HepG2 (cell line): ENCODE measurements around the gene PPP1R7. TPM values are rescaled to one million over a fixed set of nuclear protein-coding genes. Genes with fewer than 3 reads are reported as not detected.

Source experiments
- ATAC-seq: fragments of 200-7000 bp; cut with Tn5 transposase; 3 replicates; pipeline ENCODE4 v1.9.1; 2020; ENCODE audit warnings: mild to moderate bottlenecking, moderate library complexity
- BruUV-seq: library from RNA; stranded (reverse); fragments of 400-500 nt; replicated peaks from 2 replicates; lab custom pipeline; 2021; lab: Mats Ljungman, UMichigan
- CTCF ChIA-PET: fragments of 300-600 bp; formaldehyde crosslinking; extraction: SDS; loops from one replicate; lab custom pipeline; 2021; ENCODE audit warnings: low total read pairs, inconsistent platforms, low intra/inter-chr PET ratio; lab: Yijun Ruan, JAX
- POLR2A ChIA-PET: fragments of 350-600 bp; sonication (Branson Sonifier 250); formaldehyde crosslinking; loops from one replicate; lab custom pipeline; 2020; ENCODE audit warnings: antibody characterized with exemption, inconsistent platforms; lab: Yijun Ruan, JAX
- DNase-seq: peaks from one replicate; pipeline ENCODE4 v3.0.0-alpha.2; 2015; ENCODE audit warnings: low spot score
- FAIRE-seq: peaks from 3 replicates; lab custom pipeline; 2011; peaks lifted over from hg19 to GRCh38; lab: Jason Lieb, UNC
- H2AFZ ChIP-seq: one replicate; pipeline ENCODE4 v1.6.1; 2011; ENCODE audit warnings: low read length, inconsistent platforms
- H3K27ac ChIP-seq: fragments of 300-600 bp; 3 replicates; pipeline ENCODE4 v1.8.0; 2011; ENCODE audit warnings: mixed run types, mild to moderate bottlenecking, mixed read lengths, low read length, inconsistent platforms; ENCODE audit not compliant: insufficient read depth; ENCODE audit errors: extremely low read length
- H3K27me3 ChIP-seq, 2 experiments: fragments of 200-600 bp in 1 of 2; 2 replicates in 1 of 2; 3 replicates in 1 of 2; pipeline versions ENCODE4 v1.6.0 to v1.8.0; 2011; ENCODE audit warnings: low read length in 2 of 2, mild to moderate bottlenecking in 2 of 2, moderate library complexity in 2 of 2, inconsistent platforms in 1 of 2; ENCODE audit not compliant: insufficient read depth in 2 of 2, control insufficient read depth in 1 of 2
- H3K36me3 ChIP-seq, 2 experiments: fragments of 200-600 bp in 1 of 2; replicated peaks in 1 of 2; 2 replicates in 1 of 2; 3 replicates in 1 of 2; pipeline versions ENCODE4 v1.5.1 to v1.8.0; 2011; ENCODE audit warnings: low read length in 2 of 2, inconsistent platforms in 1 of 2; ENCODE audit not compliant: insufficient read depth in 2 of 2, control insufficient read depth in 1 of 2
- H3K4me1 ChIP-seq: 2 replicates; pipeline ENCODE4 v1.5.1; 2012; ENCODE audit warnings: low read length, inconsistent platforms; ENCODE audit not compliant: insufficient read depth
- H3K4me2 ChIP-seq: 2 replicates; pipeline ENCODE4 v1.6.0; 2011; ENCODE audit warnings: low read depth, low read length, inconsistent platforms
- H3K4me3 ChIP-seq, 3 experiments: fragments of 200-600 bp in 1 of 3; sonication (generic), shearing (Covaris generic) in 1 of 3; replicated peaks in 1 of 3; 2 replicates each; pipeline ENCODE4 v1.5.1; 2011 to 2016; ENCODE audit warnings: low read length in 3 of 3, inconsistent platforms in 2 of 3, low read depth in 2 of 3, mild to moderate bottlenecking in 2 of 3, control low read depth in 1 of 3, mixed read lengths in 1 of 3; ENCODE audit not compliant: insufficient read depth in 1 of 3
- H3K79me2 ChIP-seq: one replicate; pipeline ENCODE4 v1.6.1; 2011; ENCODE audit warnings: low read length, inconsistent platforms; ENCODE audit not compliant: insufficient read depth
- H3K9ac ChIP-seq: 2 replicates; pipeline ENCODE4 v1.6.0; 2011; ENCODE audit warnings: mild to moderate bottlenecking, low read depth, low read length, inconsistent platforms; ENCODE audit not compliant: insufficient read depth
- H3K9me3 ChIP-seq: 2 replicates; pipeline ENCODE4 v1.5.1; 2012; ENCODE audit warnings: mild to moderate bottlenecking, low read length
- H4K20me1 ChIP-seq: 2 replicates; pipeline ENCODE4 v1.6.0; 2011; ENCODE audit warnings: inconsistent platforms, mild to moderate bottlenecking, low read length, moderate library complexity; ENCODE audit not compliant: insufficient read depth
- ASH2L ChIP-seq: fragments of 300-600, 200-600 bp; sonication (generic); IDR thresholded peaks from 2 replicates; pipeline ENCODE4 v1.7.0; 2017; ENCODE audit warnings: low read depth, mild to moderate bottlenecking, moderate library complexity, mixed read lengths, low read length; ENCODE audit not compliant: insufficient read length
- HMG20B ChIP-seq: conservative IDR thresholded peaks from 2 replicates; pipeline ENCODE4 v1.6.1; 2016; ENCODE audit warnings: missing genetic modification reagents, missing compliant biosample characterization
- HNRNPL ChIP-seq: fragments of 200-400 bp; formaldehyde crosslinking; IDR thresholded peaks from 2 replicates; pipeline ENCODE4 v1.6.1; 2017; ENCODE audit warnings: mild to moderate bottlenecking, low read depth, low read length
- HOXD1 ChIP-seq: sonication (generic); formaldehyde crosslinking; IDR thresholded peaks from 2 replicates; pipeline ENCODE4 v1.5.0; 2020; ENCODE audit warnings: missing genetic modification reagents
- MTF1 ChIP-seq: sonication (generic); formaldehyde crosslinking; IDR thresholded peaks from 2 replicates; pipeline ENCODE4 v1.5.0; 2020; ENCODE audit warnings: missing genetic modification reagents
- NCOA5 ChIP-seq: sonication (generic); formaldehyde crosslinking; IDR thresholded peaks from 2 replicates; pipeline ENCODE4 v1.4.0; 2020; ENCODE audit warnings: missing genetic modification reagents
- RARG ChIP-seq: sonication (generic); formaldehyde crosslinking; IDR thresholded peaks from 2 replicates; pipeline ENCODE4 v1.4.0; 2020; ENCODE audit warnings: low read depth, mild to moderate bottlenecking, missing genetic modification reagents
- TGIF2 ChIP-seq: IDR thresholded peaks from 2 replicates; pipeline ENCODE4 v1.6.1; 2016; ENCODE audit warnings: control low read depth, missing compliant biosample characterization
- YEATS4 ChIP-seq: sonication (generic); formaldehyde crosslinking; IDR thresholded peaks from 2 replicates; pipeline ENCODE4 v1.4.0; 2020; ENCODE audit warnings: missing genetic modification reagents, borderline replicate concordance
- ZBTB38 ChIP-seq: sonication (generic); formaldehyde crosslinking; IDR thresholded peaks from 2 replicates; pipeline ENCODE4 v1.5.1; 2020; ENCODE audit warnings: mild to moderate bottlenecking, missing genetic modification reagents
- ZNF121 ChIP-seq: sonication (generic); formaldehyde crosslinking; IDR thresholded peaks from 2 replicates; pipeline ENCODE4 v1.5.0; 2020; ENCODE audit warnings: mild to moderate bottlenecking, missing genetic modification reagents
- ZNF142 ChIP-seq: sonication (generic); formaldehyde crosslinking; IDR thresholded peaks from 2 replicates; pipeline ENCODE4 v1.4.0; 2020; ENCODE audit warnings: missing genetic modification reagents
- ZNF260 ChIP-seq: sonication (generic); formaldehyde crosslinking; IDR thresholded peaks from 2 replicates; pipeline ENCODE4 v1.4.0; 2020; ENCODE audit warnings: missing genetic modification reagents, low read depth, mild to moderate bottlenecking, borderline replicate concordance
- ZNF569 ChIP-seq: sonication (generic); formaldehyde crosslinking; IDR thresholded peaks from 2 replicates; pipeline ENCODE4 v1.5.0; 2020; ENCODE audit warnings: mild to moderate bottlenecking, missing genetic modification reagents, moderate library complexity, borderline replicate concordance
- ZNF607 ChIP-seq: sonication (generic); formaldehyde crosslinking; IDR thresholded peaks from 2 replicates; pipeline ENCODE4 v1.5.1; 2020; ENCODE audit warnings: missing genetic modification reagents, mild to moderate bottlenecking, borderline replicate concordance
- ZNF883 ChIP-seq: sonication (generic); formaldehyde crosslinking; IDR thresholded peaks from 2 replicates; pipeline ENCODE4 v1.5.1; 2020; ENCODE audit warnings: mild to moderate bottlenecking, missing genetic modification reagents; ENCODE audit errors: not compliant biosample characterization
- WGBS: methylation state at CpG from one replicate; pipeline ENCODE4 v1.1.6; 2017; ENCODE audit warnings: low lambda C conversion rate; 5-methylcytosine and 5-hydroxymethylcytosine counted together
- in situ Hi-C: cut with HindIII; loops from 2 replicates; pipeline ENCODE4 v1.10.0; 2017; ENCODE audit warnings: low pct_unique_long_range_greater_than_20kb; ENCODE audit not compliant: extremely low pct_ligation_motif_present
- intact Hi-C: fragments of 100-400 bp; cut with micrococcal nuclease; formaldehyde crosslinking; loops from one replicate; pipeline ENCODE4 v1.10.0; 2022; ENCODE audit not compliant: unreplicated experiment
- polyA plus RNA-seq, 8 experiments: library from polyadenylated mRNA; depleted of rRNA in 3 of 8; stranded (reverse) in 7 of 8; unstranded in 1 of 8; fragments of >200 nt; fragmentation: Illumina TruSeq in 4 of 8; extraction: Trizol in 4 of 8; gene quantifications; 2 replicates each; pipeline versions ENCODE4 v1.2.1 to v1.2.3, GENCODE V29; 2011 to 2016; ENCODE audit warnings: low read depth in 4 of 8, missing spikeins in 1 of 8, mixed read lengths in 1 of 8; ENCODE audit not compliant: insufficient read depth in 1 of 8
- total RNA-seq, 5 experiments: library from RNA; depleted of rRNA; stranded (reverse); fragments of >200 nt; fragmentation: Illumina TruSeq; extraction: Trizol; gene quantifications; 2 replicates each; pipeline ENCODE4 v1.2.3, GENCODE V29; 2016; ENCODE audit warnings: low read depth in 1 of 5

PPP1R7 gene
- total and polyA plus RNA-seq, 2 of the 13 experiments (the other 11 are each of a cell fraction or from before 2014, with no cell fraction given) = 33.3 to 67.9 TPM

GRCh38 chr2:241126201-241126611, 24.1 kb upstream of the PPP1R7 start:
- in situ Hi-C loops = no loop called here
- POLR2A ChIA-PET = no interaction called here
- no peak for FAIRE-seq
- Histone ChIP-seq H2AFZ (no peak overlapping the region), H3K27me3 (no peaks in the 10 kb centered on the region), H3K4me3 (no peak overlapping the region), H3K36me3 (peaks cover 15 to 26% of the 10 kb centered on the region in 2 experiments; a peak in 4 of 5 replicates), H3K4me1 (no peaks in the 10 kb centered on the region), H3K9me3 (no peaks in the 10 kb centered on the region), H3K79me2 (no peaks in the 10 kb centered on the region), H3K27ac (no peak overlapping the region), H4K20me1 (no peaks in the 10 kb centered on the region)
- no peak for ATAC-seq
- no TSS peak for BruUV-seq
- no peak for DNase-seq
- TF ChIP-seq ZNF607 = no peak
- TF ChIP-seq HOXD1 (CRISPR knock-in tag) = no peak
- no peak for TF ChIP-seq TGIF2
- no peak for TF ChIP-seq ZNF142
- TF ChIP-seq ASH2L = no peak
- no peak for TF ChIP-seq MTF1
- no peak for TF ChIP-seq RARG (CRISPR knock-in tag)
- TF ChIP-seq HNRNPL = no peak
- no peak for TF ChIP-seq ZNF260
- TF ChIP-seq ZNF121 (CRISPR knock-in tag) = no peak
- TF ChIP-seq NCOA5 = no peak
- no peak for TF ChIP-seq ZNF883 (CRISPR knock-in tag)
- TF ChIP-seq HMG20B (CRISPR knock-in tag) = no peak
- TF ChIP-seq ZBTB38 = no peak
- TF ChIP-seq ZNF569 (CRISPR knock-in tag) = no peak
- no peak for TF ChIP-seq YEATS4 (CRISPR knock-in tag)
- TF ChIP-seq, all 625 proteins: peak for 0
- WGBS = 94% methylated on average over 18 of the region's 21 CpGs
- intact Hi-C loops = no loop called here
- CTCF ChIA-PET = no interaction called here
- Histone ChIP-seq H3K9ac (no peak overlapping the region), H3K4me2 (no peak overlapping the region)
